ENCODE data around the gene KAZN.
A peak's percentile ranks its signal among the peaks of the same experiment; 100 is the strongest.

GRCh38 chr1:14877224-14877623, 278.7 kb downstream of the KAZN start:
- no peak for TF ChIP-seq SP1 (IDR thresholded peaks at IDR 0.05)
- TF ChIP-seq FOXA1 (IDR thresholded peaks at IDR 0.05), result no peak
- TF ChIP-seq PKNOX1 (IDR thresholded peaks at IDR 0.05), result peak; percentile 80
- no peak for TF ChIP-seq ARNT (IDR thresholded peaks at IDR 0.05)
- TF ChIP-seq L3MBTL2 (conservative IDR thresholded peaks at IDR 0.05), result no peak
- no peak for TF ChIP-seq ZNF384 (IDR thresholded peaks at IDR 0.05)
- no peak for TF ChIP-seq SUZ12 (IDR thresholded peaks at IDR 0.05)
- TF ChIP-seq ELF4 (IDR thresholded peaks at IDR 0.05), result no peak
- no peak for TF ChIP-seq NFRKB (IDR thresholded peaks at IDR 0.05)
- no peak for TF ChIP-seq TARDBP (IDR thresholded peaks at IDR 0.05)
- no peak for TF ChIP-seq CTBP1 (IDR thresholded peaks at IDR 0.05; ENCODE audit: borderline replicate concordance)
- no peak for TF ChIP-seq FOXK2 (IDR thresholded peaks at IDR 0.05)
- no peak for TF ChIP-seq FOXM1 (IDR thresholded peaks at IDR 0.05; ENCODE audit: borderline replicate concordance)
- no peak for TF ChIP-seq LEF1 (IDR thresholded peaks at IDR 0.05; ENCODE audit: borderline replicate concordance)

Data from HEK293T (cell line).